GM18498 (cell line): Measurements from ENCODE around the gene SDF4.

Experiments
- ATAC-seq: cut with Tn5 transposase; IDR thresholded peaks from one replicate; pipeline ENCODE4 v1.9.1; 2021; ENCODE audit warnings: mild to moderate bottlenecking, moderate library complexity; ENCODE audit not compliant: unreplicated experiment

SDF4 gene

GRCh38 chr1:1229770-1230169, 2.0 kb downstream of the SDF4 start:
- ATAC-seq, result no peak

- no peak for ATAC-seq
Observed at GRCh38 chr1:1228596-1229321, 3.0 kb downstream of the SDF4 start.

DNA sequence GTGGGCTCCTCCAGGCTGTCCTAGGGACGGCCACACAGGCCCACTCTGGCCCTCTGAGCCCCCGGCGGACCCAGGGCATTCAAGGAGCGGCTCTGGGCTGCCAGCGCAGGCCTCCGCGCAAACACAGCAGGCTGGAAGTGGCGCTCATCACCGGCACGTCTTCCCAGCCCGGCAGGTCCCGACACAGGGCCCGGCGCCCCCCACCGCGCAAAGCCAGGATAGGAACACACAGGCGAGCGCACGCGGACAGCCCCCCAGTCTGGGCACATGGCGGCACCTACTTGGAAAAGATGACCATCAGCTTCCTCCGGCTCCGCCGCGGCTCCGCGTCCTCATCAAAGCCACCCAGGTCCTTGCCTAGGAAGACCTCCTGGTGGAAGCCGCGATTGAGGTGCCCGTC, 3.6 kb downstream of the SDF4 start:
- ATAC-seq, result no peak

GRCh38 chr1:1227386-1227785, 4.4 kb downstream of the SDF4 start:
- no peak for ATAC-seq

- no peak for ATAC-seq
Observed at GRCh38 chr1:1226566-1227362, 5.0 kb downstream of the SDF4 start.

DNA sequence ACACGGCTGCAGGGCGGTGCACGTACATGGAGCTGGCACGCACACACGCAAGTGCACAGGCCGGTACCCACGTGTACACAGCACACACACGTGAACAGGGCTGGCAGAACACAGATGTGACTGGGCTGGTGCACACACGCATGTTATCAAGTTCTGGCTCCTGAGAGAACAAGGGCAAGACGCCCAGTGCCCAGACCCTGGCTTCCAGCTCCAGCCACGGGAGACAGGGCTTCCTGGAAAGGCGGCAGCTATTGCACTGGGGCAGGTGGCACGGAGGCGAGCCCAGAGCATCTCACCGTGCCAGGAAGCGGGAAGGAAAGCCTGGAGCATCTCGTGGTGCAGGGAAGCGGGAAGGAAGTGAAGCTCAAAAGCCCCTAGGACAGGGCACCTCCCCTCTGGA, 5.9 kb downstream of the SDF4 start:
- ATAC-seq, result no peak

DNA sequence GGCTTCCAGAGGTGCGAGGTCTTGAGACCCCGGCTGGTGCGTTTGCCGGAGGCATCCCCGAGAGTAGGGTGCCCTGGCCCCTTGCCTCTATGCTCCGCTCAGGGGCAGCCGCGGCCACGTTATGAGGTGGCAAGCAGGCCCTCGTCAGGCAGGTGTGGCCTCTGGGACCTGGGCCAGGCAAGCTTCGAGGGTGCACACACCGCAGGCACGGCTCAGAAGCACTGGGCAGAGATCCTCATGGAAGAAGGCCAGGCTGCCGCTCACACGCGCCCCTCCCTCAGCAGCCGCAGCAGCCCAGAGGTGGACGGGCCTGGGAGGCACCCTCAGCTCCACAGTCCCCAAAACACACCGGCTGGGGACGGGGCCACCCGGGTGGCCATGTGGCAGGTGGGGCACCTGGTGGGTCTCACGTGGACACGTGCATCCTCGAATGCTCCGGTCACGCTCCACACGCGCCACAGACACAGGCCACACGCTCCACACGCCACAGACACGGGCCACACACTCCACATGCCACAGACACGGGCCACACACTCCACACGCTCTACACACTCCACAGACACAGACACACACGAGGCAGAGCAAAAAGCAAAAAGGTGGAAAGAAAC, 6.5 kb downstream of the SDF4 start:
- ATAC-seq, result no peak

DNA sequence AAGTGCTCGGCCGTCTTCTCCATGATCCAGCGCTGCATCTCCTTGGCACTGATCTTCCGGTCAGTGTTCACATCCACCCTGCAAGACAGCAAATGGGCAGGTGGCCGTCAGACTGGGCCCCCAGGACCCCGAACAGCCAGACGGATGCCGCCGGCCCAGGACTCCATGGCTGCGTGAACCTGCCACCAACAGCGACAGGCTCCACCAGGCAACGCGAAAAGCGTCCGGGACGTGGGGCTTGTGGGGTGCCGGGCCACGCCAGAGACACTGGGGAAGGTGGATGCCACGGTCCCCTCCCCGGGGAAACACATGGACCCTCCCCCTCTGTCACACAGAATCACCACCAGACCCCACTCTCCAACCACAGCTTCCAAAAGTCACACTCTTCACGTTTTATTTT, 7.9 kb downstream of the SDF4 start:
- no peak for ATAC-seq

- no peak for ATAC-seq
Observed at GRCh38 chr1:1223321-1223720, 8.5 kb downstream of the SDF4 start.

GRCh38 chr1:1222575-1223225, 9.1 kb downstream of the SDF4 start:
- no peak for ATAC-seq

DNA sequence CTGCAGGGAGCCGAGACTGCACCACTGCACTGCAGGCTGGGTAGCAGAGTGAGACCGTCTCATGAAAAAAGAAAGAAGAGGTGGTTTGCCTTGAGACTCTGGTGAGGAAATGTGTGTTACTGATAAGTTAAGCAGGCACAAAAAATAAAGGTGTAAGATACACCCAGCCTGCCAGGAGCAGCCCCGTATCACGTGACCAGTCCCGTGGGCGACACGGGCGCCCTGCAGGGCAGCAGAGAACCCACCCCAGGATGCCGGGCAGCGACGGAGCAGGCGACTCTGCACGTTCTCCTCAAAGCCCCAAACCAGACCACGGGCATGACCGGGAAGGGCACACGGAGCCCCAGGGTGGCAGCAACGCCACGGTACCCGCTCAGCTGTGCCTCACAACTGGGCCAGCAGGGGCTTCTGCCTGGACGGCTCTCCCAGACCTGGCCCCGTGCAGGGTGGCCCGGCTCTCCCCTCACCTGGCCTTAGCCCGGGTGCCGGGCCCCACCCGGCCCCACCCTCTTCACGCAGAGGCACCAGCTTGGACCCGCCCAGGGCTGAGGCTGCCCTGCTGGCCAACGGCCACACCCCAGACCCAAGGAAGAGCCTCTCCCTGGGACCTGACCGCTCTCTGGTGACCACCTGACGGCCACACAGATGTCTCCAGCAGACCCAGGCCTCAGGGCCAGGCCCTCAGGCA, 9.8 kb downstream of the SDF4 start:
- no peak for ATAC-seq

- ATAC-seq, result no peak
Observed at GRCh38 chr1:1220197-1220596, 11.6 kb downstream of the SDF4 start.

- no peak for ATAC-seq
Observed at GRCh38 chr1:1219341-1219740, 12.5 kb downstream of the SDF4 start.

GRCh38 chr1:1218524-1219200, 13.1 kb downstream of the SDF4 start:
- no peak for ATAC-seq

DNA sequence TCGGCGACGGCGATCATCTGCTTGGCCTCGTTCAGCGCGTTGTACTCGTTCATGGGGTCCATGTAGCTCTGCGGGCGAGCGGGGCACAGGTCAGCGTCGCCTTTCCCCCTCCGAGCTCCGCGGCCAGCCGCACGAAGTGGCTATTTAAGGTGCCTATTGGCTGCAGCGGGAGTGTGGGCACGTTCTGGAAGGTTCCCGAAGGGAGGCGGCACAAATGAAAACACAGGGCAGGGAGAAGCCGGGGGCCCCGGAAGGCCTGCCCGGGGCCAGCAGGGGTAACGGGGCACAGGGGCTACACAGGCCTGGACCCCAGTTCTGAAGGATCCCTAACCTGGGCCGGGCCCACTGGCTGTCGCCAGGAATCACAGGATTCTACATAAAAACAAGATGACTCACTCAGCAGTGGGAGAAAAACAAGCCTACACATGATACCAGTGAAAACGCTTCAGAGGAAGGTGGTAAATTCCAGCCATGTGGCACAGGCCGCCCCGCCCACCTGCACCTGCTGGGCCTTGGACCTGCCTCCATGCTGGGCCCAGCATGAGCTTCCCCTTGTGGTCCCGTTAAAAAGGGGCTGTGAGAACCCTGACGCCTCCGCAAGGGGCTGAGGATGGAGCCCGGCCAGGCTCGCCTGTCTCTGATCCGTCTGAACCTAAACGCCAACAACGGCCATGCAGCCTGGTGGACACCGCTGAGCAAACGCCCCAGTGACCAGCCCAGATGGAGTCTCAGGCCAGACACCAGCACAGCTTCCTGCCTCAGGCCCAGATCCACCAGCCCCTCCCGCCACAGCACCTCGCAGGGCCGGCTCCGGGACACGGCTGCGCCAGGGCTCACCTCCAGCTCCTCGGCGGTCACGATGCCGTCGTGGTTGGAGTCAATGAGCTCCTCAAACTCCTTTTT, 13.9 kb downstream of the SDF4 start:
- ATAC-seq, result no peak

DNA sequence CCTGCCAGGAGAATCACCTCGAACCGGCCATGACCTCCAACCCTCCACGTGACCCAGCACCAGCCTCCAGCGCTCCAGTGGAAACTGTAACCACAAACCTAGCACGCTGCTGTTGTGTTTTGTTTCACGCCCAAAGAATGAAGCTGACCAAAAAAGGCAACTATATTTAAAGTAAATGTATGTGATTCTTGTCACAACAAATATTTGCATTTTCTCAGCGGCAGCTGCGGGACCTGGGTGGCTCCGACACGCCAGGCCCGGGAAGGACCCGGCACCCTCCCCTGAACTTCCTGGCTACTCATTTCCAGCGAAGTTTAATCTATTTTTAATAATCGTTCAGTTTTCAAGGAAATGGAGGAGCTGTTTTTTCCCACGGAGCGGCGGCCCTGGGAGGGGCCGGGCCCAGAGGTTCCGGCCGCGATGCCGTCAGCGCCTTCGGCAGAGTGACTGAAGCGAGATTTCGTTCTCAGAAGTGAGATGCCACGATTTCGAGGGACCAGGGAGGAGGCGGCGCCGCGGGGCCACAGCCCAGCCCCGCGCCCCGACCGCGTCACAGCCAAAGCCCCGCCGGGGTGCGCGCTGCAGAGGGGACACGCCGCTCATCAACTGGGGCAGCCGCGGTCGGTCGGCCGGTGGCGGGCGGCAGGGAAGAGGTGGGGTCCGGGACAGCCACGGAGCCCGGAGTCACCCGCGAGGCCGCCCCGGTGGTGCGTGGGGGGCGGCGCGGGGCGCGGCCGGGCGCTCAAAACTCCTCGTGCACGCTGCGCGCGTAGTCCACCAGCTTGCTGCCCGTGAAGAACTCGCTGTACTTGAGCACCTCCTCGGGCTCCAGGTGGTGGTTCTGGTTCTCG, 14.8 kb downstream of the SDF4 start:
- ATAC-seq, result no peak

- ATAC-seq, result no peak
Observed at GRCh38 chr1:1215881-1216605, 15.8 kb downstream of the SDF4 start.
